Sigmoid colon (tissue), 4 donors: ENCODE data around the gene PRKCG.

Experiments
- EP300 ChIP-seq, 4 donors: sonication (generic); formaldehyde crosslinking; IDR thresholded peaks; one replicate each; pipeline ENCODE4 v1.6.1; 2017; ENCODE audit warnings: antibody characterized with exemption in 4 of 4
- POLR2A ChIP-seq, 2 donors: fragments of 450-650 bp; IDR thresholded peaks; one replicate each; pipeline ENCODE4 v1.6.1; 2016; ENCODE audit warnings: antibody characterized with exemption in 2 of 2, mild to moderate bottlenecking in 2 of 2, moderate library complexity in 2 of 2
- POLR2AphosphoS5 ChIP-seq, 4 donors: sonication (generic); formaldehyde crosslinking; IDR thresholded peaks; one replicate each; pipeline ENCODE4 v1.6.1; 2017; ENCODE audit warnings: antibody characterized with exemption in 4 of 4
- TF ChIP-seq, protein P1 (sequence below), 4 experiments: fragments of 450-650 bp in 3 of 4; fragments of 200-600 bp in 1 of 4; IDR thresholded peaks; one replicate each; pipeline ENCODE4 v1.5.1; 2016 to 2019; ENCODE audit warnings: antibody characterized with exemption in 4 of 4, mild to moderate bottlenecking in 3 of 4, moderate library complexity in 2 of 4

DNA sequence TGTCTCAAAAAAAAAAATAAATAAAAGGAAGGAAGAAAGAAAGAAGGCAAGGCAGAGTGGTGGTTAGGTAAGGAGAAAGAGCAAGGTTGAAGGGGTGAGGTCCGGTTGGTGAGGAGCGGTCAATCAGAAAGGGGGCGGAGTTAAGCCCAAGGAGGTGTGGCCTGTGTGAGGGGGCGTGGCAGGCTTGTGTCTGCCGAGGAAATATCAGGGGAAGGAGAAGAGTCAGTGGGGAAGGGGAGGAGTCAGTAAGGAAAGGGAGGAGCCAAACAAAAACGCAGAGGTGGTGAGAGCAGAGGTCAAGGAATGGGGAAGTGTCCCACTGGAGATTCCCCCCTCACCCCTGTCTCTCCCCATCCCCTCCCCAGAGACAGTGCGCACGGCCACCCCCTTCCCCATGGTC is 33.0 kb downstream of the PRKCG start:
- TF ChIP-seq, protein P1, sequence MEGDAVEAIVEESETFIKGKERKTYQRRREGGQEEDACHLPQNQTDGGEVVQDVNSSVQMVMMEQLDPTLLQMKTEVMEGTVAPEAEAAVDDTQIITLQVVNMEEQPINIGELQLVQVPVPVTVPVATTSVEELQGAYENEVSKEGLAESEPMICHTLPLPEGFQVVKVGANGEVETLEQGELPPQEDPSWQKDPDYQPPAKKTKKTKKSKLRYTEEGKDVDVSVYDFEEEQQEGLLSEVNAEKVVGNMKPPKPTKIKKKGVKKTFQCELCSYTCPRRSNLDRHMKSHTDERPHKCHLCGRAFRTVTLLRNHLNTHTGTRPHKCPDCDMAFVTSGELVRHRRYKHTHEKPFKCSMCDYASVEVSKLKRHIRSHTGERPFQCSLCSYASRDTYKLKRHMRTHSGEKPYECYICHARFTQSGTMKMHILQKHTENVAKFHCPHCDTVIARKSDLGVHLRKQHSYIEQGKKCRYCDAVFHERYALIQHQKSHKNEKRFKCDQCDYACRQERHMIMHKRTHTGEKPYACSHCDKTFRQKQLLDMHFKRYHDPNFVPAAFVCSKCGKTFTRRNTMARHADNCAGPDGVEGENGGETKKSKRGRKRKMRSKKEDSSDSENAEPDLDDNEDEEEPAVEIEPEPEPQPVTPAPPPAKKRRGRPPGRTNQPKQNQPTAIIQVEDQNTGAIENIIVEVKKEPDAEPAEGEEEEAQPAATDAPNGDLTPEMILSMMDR (IDR thresholded peaks at IDR 0.05), result no peak
- TF ChIP-seq EP300 (IDR thresholded peaks at IDR 0.05) (no peak), POLR2A (IDR thresholded peaks at IDR 0.05) (no peak), POLR2AphosphoS5 (IDR thresholded peaks at IDR 0.05) (no peak)
